ENCODE data around the gene TPGS1.
A peak's percentile ranks its signal among the peaks of the same experiment; 100 is the strongest.

TPGS1 gene

DNA sequence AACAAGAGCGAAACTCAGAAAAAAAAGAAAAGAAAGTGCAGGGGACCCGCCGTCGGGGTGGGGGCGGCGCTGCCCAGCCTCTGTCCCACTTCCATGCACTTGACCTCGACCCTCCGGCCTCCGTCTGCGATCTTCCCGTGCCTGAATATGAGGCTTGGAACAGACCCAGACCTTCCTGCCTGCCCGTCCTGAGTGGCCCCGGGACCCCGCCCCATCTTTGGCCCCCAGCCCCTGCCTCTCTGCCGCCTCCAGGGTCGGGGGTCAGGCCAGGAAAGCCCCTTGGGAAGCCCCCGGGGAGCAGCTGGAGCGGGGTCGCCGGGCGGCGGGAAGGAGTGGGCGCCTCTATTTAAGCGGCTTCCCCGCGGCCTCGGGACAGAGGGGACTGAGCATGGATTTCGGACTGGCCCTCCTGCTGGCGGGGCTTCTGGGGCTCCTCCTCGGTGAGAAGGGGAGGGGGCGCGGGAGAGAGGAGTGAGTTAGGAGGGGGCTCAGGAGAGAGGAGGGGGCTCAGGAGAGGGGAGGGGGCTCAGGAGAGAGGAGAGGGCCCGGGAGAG is 11.1 kb upstream of the TPGS1 start, which contains the start of gene MADCAM1:
TSS of gene MADCAM1 (plus strand) at position 375 of the 554 bp plus-strand sequence. CDS start at position 389, 14 bp downstream.
- no peak for DNase-seq

DNA sequence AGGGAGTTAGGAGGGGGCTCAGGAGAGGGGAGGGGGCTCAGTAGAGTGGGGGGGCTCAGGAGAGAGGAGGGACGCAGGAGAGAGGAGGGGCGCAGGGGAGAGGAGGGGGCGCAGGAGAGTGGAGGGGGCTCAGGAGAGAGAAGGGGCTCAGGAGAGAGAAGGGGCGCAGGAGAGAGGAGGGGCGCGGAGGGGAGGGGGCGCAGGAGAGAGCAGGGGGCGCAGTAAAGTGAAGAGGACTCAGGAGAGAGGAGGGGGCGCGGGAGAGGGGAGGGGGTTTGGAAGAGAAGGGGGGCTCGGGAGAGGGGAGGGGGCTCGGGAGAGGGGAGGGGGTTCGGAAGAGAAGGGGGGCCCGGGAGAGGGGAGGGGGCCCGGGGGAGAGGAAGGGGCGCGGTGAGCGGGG is 10.3 kb upstream of the TPGS1 start:
- no peak for DNase-seq

- DNase-seq = no peak
Measured at GRCh38 chr19:497491-497868, 9.8 kb upstream of the TPGS1 start.

GRCh38 chr19:497869-498510 is 9.3 kb upstream of the TPGS1 start:
- no peak for DNase-seq

DNA sequence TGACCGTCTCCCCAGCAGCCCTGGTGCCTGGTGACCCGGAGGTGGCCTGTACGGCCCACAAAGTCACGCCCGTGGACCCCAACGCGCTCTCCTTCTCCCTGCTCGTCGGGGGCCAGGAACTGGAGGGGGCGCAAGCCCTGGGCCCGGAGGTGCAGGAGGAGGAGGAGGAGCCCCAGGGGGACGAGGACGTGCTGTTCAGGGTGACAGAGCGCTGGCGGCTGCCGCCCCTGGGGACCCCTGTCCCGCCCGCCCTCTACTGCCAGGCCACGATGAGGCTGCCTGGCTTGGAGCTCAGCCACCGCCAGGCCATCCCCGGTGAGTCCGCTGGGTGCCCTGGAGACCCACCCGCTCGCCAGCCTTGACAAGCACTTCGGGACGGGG is 8.8 kb upstream of the TPGS1 start:
- DNase-seq = no peak

GRCh38 chr19:498977-499623 is 8.2 kb upstream of the TPGS1 start:
- no peak for DNase-seq

DNA sequence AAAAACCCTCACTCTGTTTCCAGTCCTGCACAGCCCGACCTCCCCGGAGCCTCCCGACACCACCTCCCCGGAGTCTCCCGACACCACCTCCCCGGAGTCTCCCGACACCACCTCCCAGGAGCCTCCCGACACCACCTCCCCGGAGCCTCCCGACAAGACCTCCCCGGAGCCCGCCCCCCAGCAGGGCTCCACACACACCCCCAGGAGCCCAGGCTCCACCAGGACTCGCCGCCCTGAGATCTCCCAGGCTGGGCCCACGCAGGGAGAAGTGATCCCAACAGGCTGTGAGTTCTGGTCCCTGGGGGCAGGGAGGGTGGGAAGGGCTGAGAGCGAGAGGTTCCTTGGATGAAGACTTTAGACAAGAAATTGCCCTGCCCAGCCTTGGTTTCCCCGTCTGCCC is 5.7 kb upstream of the TPGS1 start:
- no peak for DNase-seq

DNA sequence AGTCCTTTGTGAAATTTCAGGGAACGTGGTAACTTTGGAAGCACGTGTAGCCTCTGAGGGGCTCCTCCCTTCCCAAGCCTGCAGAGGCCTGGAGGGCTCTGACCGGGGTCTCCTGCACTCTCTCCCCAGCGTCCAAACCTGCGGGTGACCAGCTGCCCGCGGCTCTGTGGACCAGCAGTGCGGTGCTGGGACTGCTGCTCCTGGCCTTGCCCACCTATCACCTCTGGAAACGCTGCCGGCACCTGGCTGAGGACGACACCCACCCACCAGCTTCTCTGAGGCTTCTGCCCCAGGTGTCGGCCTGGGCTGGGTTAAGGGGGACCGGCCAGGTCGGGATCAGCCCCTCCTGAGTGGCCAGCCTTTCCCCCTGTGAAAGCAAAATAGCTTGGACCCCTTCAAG is 2.7 kb upstream of the TPGS1 start:
- no peak for DNase-seq

DNA sequence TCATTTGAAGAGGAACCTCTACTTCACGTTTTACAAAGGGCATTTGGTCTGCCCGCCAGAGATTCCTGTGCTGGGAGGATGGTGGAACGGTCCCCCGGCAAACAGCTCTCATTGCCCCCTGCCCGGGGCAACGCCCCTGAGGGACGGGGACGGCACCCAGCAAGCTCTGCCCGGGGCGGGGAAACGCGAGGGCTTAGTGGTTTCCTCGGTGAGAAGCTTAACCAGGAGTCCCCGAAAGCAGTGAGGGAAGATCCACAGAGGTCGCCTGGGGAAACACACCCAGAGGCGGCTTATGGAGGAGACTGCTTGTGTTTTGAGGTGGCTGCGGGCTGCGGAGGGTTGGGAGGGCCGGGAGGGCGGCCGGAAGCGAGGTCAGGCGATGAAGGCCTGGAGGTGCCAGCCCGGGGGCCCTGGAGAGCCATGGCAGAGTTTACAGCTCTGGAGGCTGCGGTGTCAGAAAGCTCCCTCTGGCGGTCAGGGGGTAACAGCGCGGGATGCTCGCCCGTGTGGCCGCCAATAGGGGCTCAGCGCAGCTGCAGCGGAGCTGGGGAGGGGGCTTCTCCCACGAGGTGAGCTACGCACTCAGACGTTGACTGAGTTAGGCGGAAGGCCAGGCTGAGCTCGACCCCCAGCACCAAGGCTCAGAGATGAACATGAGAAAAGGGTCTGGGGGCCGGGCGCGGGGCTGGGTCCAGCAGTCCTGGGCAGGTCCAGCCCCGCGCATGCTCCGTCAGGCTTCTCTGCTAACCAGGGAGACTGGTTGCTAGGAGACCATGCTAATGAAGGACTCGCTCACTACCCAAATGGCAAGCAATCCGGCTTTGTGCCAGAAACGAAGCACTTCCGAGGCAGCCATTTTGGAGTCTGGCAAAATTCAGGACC is 652 bp upstream of the TPGS1 start:
- peak; percentile 100 for DNase-seq

GRCh38 chr19:508204-509150 is 1.2 kb downstream of the TPGS1 start:
- DNase-seq = no peak

DNA sequence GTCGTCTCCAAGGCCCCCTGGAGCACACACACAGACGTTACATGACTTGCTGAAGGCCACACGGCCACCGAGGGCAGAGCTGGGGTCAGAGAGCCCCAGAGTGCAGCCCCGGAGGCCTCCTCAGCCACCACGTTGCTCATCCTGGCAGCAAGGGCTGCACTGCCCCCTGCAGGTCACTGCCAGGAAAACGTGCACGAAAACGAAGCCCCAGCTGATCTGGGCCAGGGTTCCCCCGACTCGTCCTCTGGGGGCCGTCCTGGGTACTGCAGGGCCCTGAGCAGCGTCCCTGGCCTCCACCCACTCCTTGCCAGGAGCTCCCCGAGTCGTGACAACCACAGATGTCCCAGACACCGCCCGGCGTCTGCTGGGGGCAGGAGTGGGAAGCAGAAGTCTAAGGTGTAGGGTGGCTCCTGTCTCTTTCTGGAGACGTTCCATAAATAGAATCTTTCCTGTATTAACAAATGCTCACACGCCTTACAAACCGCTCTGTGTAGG is 3.4 kb downstream of the TPGS1 start:
- peak; percentile 91 for DNase-seq

GRCh38 chr19:511101-511851 is 4.0 kb downstream of the TPGS1 start:
- no peak for DNase-seq

- peak; percentile 81 for DNase-seq
Measured at GRCh38 chr19:512547-513365, 5.5 kb downstream of the TPGS1 start.

- no peak for DNase-seq
Measured at GRCh38 chr19:513368-514165, 6.3 kb downstream of the TPGS1 start.

DNA sequence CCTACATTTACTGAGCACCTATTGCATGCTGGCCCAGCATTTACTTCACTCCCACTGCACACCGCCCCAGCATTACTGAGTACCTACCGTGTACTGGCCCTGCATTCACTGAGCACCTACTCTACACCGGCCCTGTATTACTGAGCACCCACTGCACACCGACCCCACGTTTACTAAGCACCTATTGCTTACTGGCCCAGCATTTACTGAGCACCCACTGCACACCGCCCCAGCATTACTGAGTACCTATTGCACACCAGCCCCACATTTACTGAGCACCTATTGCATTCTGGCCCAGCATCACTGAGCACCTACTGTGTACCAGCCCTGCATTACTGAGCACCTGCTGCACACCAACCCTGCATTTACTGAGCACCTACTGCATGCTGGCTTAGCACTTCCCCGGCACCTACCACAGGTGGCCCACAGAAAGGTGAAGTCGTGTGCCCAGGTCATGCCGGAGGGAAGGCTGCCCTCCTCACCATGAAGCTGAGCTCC is 6.9 kb downstream of the TPGS1 start:
- no peak for DNase-seq

DNA sequence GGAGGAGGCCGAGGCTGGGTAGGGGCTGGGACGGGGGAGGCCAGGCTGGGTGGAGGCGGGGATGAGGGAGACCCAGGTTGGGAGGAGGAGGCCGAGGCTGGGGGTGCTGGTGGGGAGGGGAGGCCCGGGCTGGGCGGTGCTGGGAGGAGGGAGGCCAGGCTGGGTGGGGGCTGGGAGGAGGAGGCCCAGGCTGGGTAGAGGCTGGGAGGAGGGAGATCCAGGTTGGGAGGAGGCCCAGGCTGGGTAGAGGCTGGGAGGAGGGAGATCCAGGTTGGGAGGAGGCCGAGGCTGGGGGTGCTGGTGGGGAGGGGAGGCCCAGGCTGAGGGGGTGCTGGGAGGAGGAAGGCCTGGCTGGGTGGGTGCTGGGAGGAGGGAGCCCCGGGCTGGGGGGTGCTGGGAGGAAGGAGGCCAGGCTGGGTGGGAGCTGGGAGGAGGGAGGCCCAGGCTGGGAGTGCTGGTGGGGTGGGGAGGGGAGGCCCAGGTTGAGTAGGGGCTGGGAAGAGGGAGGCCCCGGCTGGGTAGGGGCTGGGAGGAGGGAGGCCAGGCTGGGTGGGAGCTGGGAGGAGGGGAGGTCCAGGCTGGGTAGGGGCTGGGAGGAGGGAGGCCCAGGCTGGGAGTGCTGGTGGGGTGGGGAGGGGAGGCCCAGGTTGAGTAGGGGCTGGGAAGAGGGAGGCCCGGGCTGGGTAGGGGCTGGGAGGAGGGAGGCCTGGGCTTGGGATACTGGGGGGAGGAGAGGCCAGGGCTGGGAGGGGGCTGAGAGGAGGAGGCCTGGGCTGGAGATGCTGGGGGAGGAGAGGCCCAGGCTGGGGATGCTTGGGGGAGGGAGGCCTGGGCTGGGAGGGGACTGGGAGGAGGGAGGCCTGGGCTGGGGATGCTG is 10.7 kb downstream of the TPGS1 start:
- peak; percentile 35 for DNase-seq

DNA sequence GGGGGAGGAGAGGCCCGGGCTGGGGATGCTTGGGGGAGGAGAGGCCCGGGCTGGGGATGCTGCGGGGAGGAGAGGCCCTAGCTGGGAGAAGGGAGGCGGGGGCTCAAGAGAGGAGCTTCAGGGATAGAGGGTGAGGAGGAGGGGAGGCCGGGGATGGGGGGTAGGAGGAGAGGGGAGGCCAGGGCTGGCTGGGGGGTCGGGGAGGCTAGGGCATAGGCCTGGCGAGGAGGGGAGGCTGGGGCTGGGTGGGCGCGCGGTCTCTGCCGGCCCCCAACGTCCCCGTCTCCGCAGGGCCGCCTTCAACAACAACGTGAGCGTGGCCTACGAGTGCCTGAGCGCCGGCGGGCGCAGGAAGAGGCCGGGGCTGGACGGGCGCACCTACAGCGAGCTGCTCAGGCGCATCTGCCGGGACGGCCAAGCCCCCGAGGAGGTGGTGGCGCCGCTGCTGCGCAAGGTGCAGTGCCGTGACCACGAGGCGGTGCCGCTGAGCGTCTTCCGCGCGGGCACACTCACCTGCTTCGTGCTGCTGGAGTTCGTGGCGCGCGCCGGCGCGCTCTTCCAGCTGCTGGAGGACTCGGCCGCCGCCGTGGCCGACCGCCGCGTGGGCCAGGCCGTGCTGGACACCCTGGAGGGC is 11.4 kb downstream of the TPGS1 start:
- DNase-seq = peak; percentile 81

GRCh38 chr19:519449-519865 is 12.2 kb downstream of the TPGS1 start:
- DNase-seq = no peak
